Measurements from ENCODE around the gene KIAA1671. TPM values are rescaled to one million over a fixed set of nuclear protein-coding genes. Genes with fewer than 3 reads are reported as not detected.

KIAA1671 gene
- total and polyA plus RNA-seq, 9 of the 15 experiments (the other 6 are each of a cell fraction or from before 2014, with no cell fraction given): under 0.01 to 0.11 (median 0.02) TPM; not detected in 5

- TF ChIP-seq RERE (CRISPR knock-in tag; IDR thresholded peaks at IDR 0.05; ENCODE audit: borderline replicate concordance): no peak
- no peak for TF ChIP-seq ZFPM2 (CRISPR knock-in tag; IDR thresholded peaks at IDR 0.05)
- no peak for TF ChIP-seq JUN (IDR thresholded peaks at IDR 0.05; ENCODE audit: borderline replicate concordance, low read depth, low read length)
- TF ChIP-seq JUN (CRISPR knock-in tag; IDR thresholded peaks at IDR 0.05; ENCODE audit: borderline replicate concordance): no peak
Measured at GRCh38 chr22:24994070-24994763, 41.7 kb downstream of the KIAA1671 start (continued).
